Naive thymus-derived CD4-positive, alpha-beta T cell (primary cell): ENCODE measurements around the gene MSMO1. TPM values are rescaled to one million over a fixed set of nuclear protein-coding genes. Genes with fewer than 3 reads are reported as not detected.

Source experiments
- ATAC-seq: fragments of 150-1000 bp; cut with Tn5 transposase; 2 replicates; pipeline ENCODE4 v1.10.0; 2021; ENCODE audit warnings: mild to moderate bottlenecking, moderate library complexity
- CTCF ChIA-PET: fragments of 350-600 bp; sonication (Branson Sonifier 250); formaldehyde crosslinking; loops from one replicate; lab custom pipeline; 2021; ENCODE audit warnings: antibody characterized with exemption; lab: Charles Lee
- POLR2A ChIA-PET: fragments of 350-600 bp; sonication (Branson Sonifier 250); formaldehyde crosslinking; loops from one replicate; lab custom pipeline; 2021; ENCODE audit warnings: antibody characterized with exemption, inconsistent platforms; lab: Charles Lee
- DNase-seq, 9 donors: peaks; one replicate each; pipeline versions ENCODE4 v3.0.0 to v3.0.0-alpha.2; 2020 to 2022; ENCODE audit warnings: mixed read lengths in 1 of 9
- H3K27ac ChIP-seq: one replicate; pipeline ENCODE4 v1.7.0; 2013; ENCODE audit warnings: mild to moderate bottlenecking, low read depth, low read length, moderate library complexity
- H3K27me3 ChIP-seq, 2 donors: one replicate each; pipeline ENCODE4 v1.7.0; 2013; ENCODE audit warnings: low read length in 2 of 2, mild to moderate bottlenecking in 2 of 2, moderate library complexity in 2 of 2; ENCODE audit not compliant: control insufficient read depth in 2 of 2, insufficient read depth in 2 of 2
- H3K36me3 ChIP-seq, 3 experiments: 1 replicate in 2 of 3; 2 replicates in 1 of 3; pipeline ENCODE4 v1.7.0; 2013; ENCODE audit warnings: low read length in 3 of 3, mild to moderate bottlenecking in 3 of 3, moderate library complexity in 1 of 3; ENCODE audit not compliant: insufficient read depth in 3 of 3, control insufficient read depth in 2 of 3
- H3K4me1 ChIP-seq, 2 donors: one replicate each; pipeline ENCODE4 v1.7.0; 2013; ENCODE audit warnings: low read length in 2 of 2, mild to moderate bottlenecking in 2 of 2, moderate library complexity in 1 of 2; ENCODE audit not compliant: control insufficient read depth in 2 of 2, insufficient read depth in 2 of 2
- H3K4me3 ChIP-seq: 2 replicates; pipeline ENCODE4 v1.7.0; 2013; ENCODE audit warnings: mild to moderate bottlenecking, low read length
- H3K9me3 ChIP-seq, 3 experiments: 1 replicate in 2 of 3; 2 replicates in 1 of 3; pipeline ENCODE4 v1.7.0; 2013; ENCODE audit warnings: low read length in 3 of 3; ENCODE audit not compliant: control insufficient read depth in 2 of 3
- H3K27ac Mint-ChIP-seq, 9 donors: one replicate each; pipeline ENCODE4 v1.8.0; 2020 to 2022; ENCODE audit warnings: mixed read lengths in 9 of 9, mild to moderate bottlenecking in 8 of 9, moderate library complexity in 5 of 9, inconsistent platforms in 2 of 9
- H3K27me3 Mint-ChIP-seq, 5 donors: one replicate each; pipeline ENCODE4 v1.8.0; 2021 to 2022; ENCODE audit warnings: mixed read lengths in 5 of 5, mild to moderate bottlenecking in 1 of 5
- H3K36me3 Mint-ChIP-seq, 5 donors: one replicate each; pipeline ENCODE4 v1.8.0; 2020 to 2022; ENCODE audit warnings: mixed read lengths in 5 of 5, mild to moderate bottlenecking in 3 of 5, inconsistent platforms in 1 of 5
- H3K4me1 Mint-ChIP-seq, 7 donors: one replicate each; pipeline ENCODE4 v1.8.0; 2020 to 2022; ENCODE audit warnings: mixed read lengths in 7 of 7, mild to moderate bottlenecking in 3 of 7, inconsistent platforms in 1 of 7
- H3K4me3 Mint-ChIP-seq, 10 donors: one replicate each; pipeline ENCODE4 v1.8.0; 2020 to 2022; ENCODE audit warnings: mild to moderate bottlenecking in 10 of 10, mixed read lengths in 10 of 10, moderate library complexity in 6 of 10, inconsistent platforms in 2 of 10
- H3K9me3 Mint-ChIP-seq, 11 donors: one replicate each; pipeline ENCODE4 v1.8.0; 2020 to 2022; ENCODE audit warnings: mixed read lengths in 11 of 11, mild to moderate bottlenecking in 4 of 11, inconsistent platforms in 1 of 11, moderate library complexity in 1 of 11
- intact Hi-C, 2 donors: fragments of 100-400 bp; cut with micrococcal nuclease; formaldehyde crosslinking; loops; one replicate each; pipeline ENCODE4 v1.15.1; 2023
- polyA plus RNA-seq, 2 donors: library from polyadenylated mRNA; unstranded; fragments of 300-500 nt; fragmentation: Illumina TruSeq; gene quantifications; one replicate each; pipeline ENCODE4 v1.2.3, GENCODE V29; 2021
- total RNA-seq, 6 experiments: library from RNA in 5 of 6; stranded (reverse) in 5 of 6; gene quantifications; 1 replicate in 5 of 6; 2 replicates in 1 of 6; pipeline ENCODE4 v1.2.3 and lab custom pipeline; 2021 to 2026

Gene MSMO1
- total and polyA plus RNA-seq, 7 experiments from 2014 or later, result 9.6 to 37.9 (median 22.8) TPM

GRCh38 chr4:165360041-165360695 is 32.7 kb downstream of the MSMO1 start:
- DNase-seq (no peak), ATAC-seq (no peak)
- POLR2A ChIA-PET, result interaction anchor here (0.7 to 1.2 kb wide), 2 partner anchors 10 to 158 kb away, joined by 3 read pairs; no protein-coding TSS in a partner anchor
- H3K4me3 Mint-ChIP-seq, result no peak overlapping the region
- H3K27ac Mint-ChIP-seq, result no peak overlapping the region
- Histone ChIP-seq H3K4me3 (no peak overlapping the region), H3K27ac (no peak overlapping the region), H3K4me1 (no peaks in the 10 kb centered on the region), H3K36me3 (no peaks in the 10 kb centered on the region), H3K9me3 (no peaks in the 10 kb centered on the region), H3K27me3 (no peaks in the 10 kb centered on the region)
- intact Hi-C loops, result no loop called here
- H3K4me1 Mint-ChIP-seq, result peaks cover 0 to 3% (median 0%) of the 10 kb centered on the region in 7 donors
- H3K27me3 Mint-ChIP-seq, result peaks cover 19 to 44% (median 31%) of the 10 kb centered on the region in 5 donors
- CTCF ChIA-PET, result no interaction called here
- H3K36me3 Mint-ChIP-seq, result peaks cover 0 to 4% (median 0%) of the 10 kb centered on the region in 5 donors
- no peaks in the 10 kb centered on the region for H3K9me3 Mint-ChIP-seq

- Histone ChIP-seq H3K27me3 (no peaks in the 10 kb centered on the region), H3K27ac (no peak overlapping the region), H3K4me1 (no peaks in the 10 kb centered on the region), H3K9me3 (no peaks in the 10 kb centered on the region), H3K4me3 (no peak overlapping the region), H3K36me3 (no peaks in the 10 kb centered on the region)
- Mint-ChIP-seq H3K4me1 (peaks cover 0 to 3% (median 0%) of the 10 kb centered on the region in 7 donors), H3K27ac (no peak overlapping the region), H3K27me3 (peaks cover 14 to 38% (median 28%) of the 10 kb centered on the region in 5 donors), H3K4me3 (no peak overlapping the region), H3K36me3 (no peaks in the 10 kb centered on the region), H3K9me3 (no peaks in the 10 kb centered on the region)
- intact Hi-C loops, result no loop called here
- ATAC-seq, result no peak
- no peak for DNase-seq
- POLR2A ChIA-PET, result no interaction called here
- CTCF ChIA-PET, result no interaction called here
These were observed 33.7 kb downstream of the MSMO1 start for GRCh38 chr4:165360985-165361670.

- Histone ChIP-seq H3K27me3 (no peaks in the 10 kb centered on the region), H3K27ac (no peak overlapping the region), H3K9me3 (no peaks in the 10 kb centered on the region), H3K4me3 (no peak overlapping the region), H3K36me3 (no peaks in the 10 kb centered on the region), H3K4me1 (no peaks in the 10 kb centered on the region)
- peaks cover 14 to 36% (median 28%) of the 10 kb centered on the region in 5 donors for H3K27me3 Mint-ChIP-seq
- no peaks in the 10 kb centered on the region for H3K36me3 Mint-ChIP-seq
- no peak for DNase-seq
- no peak for ATAC-seq
- H3K9me3 Mint-ChIP-seq, result no peaks in the 10 kb centered on the region
- ChIA-PET POLR2A (no interaction called here), CTCF (no interaction called here)
- intact Hi-C loops, result no loop called here
- no peak overlapping the region for H3K4me3 Mint-ChIP-seq
- no peak overlapping the region for H3K27ac Mint-ChIP-seq
- H3K4me1 Mint-ChIP-seq, result peaks cover 0 to 3% (median 0%) of the 10 kb centered on the region in 7 donors
These were observed 34.3 kb downstream of the MSMO1 start for GRCh38 chr4:165361810-165362209.

GRCh38 chr4:165364452-165365080 is 37.1 kb downstream of the MSMO1 start:
- Mint-ChIP-seq H3K4me3 (no peak overlapping the region), H3K4me1 (peaks cover 0 to 3% (median 0%) of the 10 kb centered on the region in 7 donors), H3K9me3 (no peaks in the 10 kb centered on the region), H3K27ac (no peak overlapping the region), H3K36me3 (no peaks in the 10 kb centered on the region), H3K27me3 (peaks cover 14 to 28% (median 22%) of the 10 kb centered on the region in 5 donors)
- ChIA-PET POLR2A (no interaction called here), CTCF (no interaction called here)
- DNase-seq (no peak), ATAC-seq (no peak)
- H3K27me3 ChIP-seq, result no peaks in the 10 kb centered on the region
- intact Hi-C loops, result no loop called here
- H3K9me3 ChIP-seq, result no peaks in the 10 kb centered on the region
- H3K27ac ChIP-seq, result no peak overlapping the region
- H3K4me3 ChIP-seq, result no peak overlapping the region
- H3K36me3 ChIP-seq, result no peaks in the 10 kb centered on the region
- no peaks in the 10 kb centered on the region for H3K4me1 ChIP-seq

GRCh38 chr4:165367040-165367439 is 39.6 kb downstream of the MSMO1 start:
- no peaks in the 10 kb centered on the region for H3K4me1 ChIP-seq
- H3K9me3 Mint-ChIP-seq, result no peaks in the 10 kb centered on the region
- no peak for ATAC-seq

GRCh38 chr4:165368114-165368513 is 40.6 kb downstream of the MSMO1 start:
- H3K27me3 ChIP-seq, result no peaks in the 10 kb centered on the region
- H3K4me1 Mint-ChIP-seq, result no peaks in the 10 kb centered on the region
- no peaks in the 10 kb centered on the region for H3K4me1 ChIP-seq
- intact Hi-C loops, result no loop called here
- H3K36me3 ChIP-seq, result no peaks in the 10 kb centered on the region
- H3K36me3 Mint-ChIP-seq, result no peaks in the 10 kb centered on the region
- no peaks in the 10 kb centered on the region for H3K9me3 Mint-ChIP-seq
- H3K27me3 Mint-ChIP-seq, result peaks cover 0 to 18% (median 2%) of the 10 kb centered on the region in 5 donors
- no peak overlapping the region for H3K4me3 Mint-ChIP-seq
- ChIA-PET POLR2A (no interaction called here), CTCF (no interaction called here)
- H3K27ac ChIP-seq, result no peak overlapping the region
- no peak overlapping the region for H3K27ac Mint-ChIP-seq
- DNase-seq (no peak), ATAC-seq (no peak)
- H3K4me3 ChIP-seq, result no peak overlapping the region
- no peaks in the 10 kb centered on the region for H3K9me3 ChIP-seq

More at GRCh38 chr4:165367040-165367439, 39.6 kb downstream of the MSMO1 start:
- H3K36me3 Mint-ChIP-seq, result no peaks in the 10 kb centered on the region
- DNase-seq, result no peak
- no peak overlapping the region for H3K4me3 Mint-ChIP-seq
- CTCF ChIA-PET, result no interaction called here
- Histone ChIP-seq H3K27me3 (no peaks in the 10 kb centered on the region), H3K36me3 (no peaks in the 10 kb centered on the region), H3K4me3 (no peak overlapping the region), H3K9me3 (no peaks in the 10 kb centered on the region), H3K27ac (no peak overlapping the region)
- POLR2A ChIA-PET, result no interaction called here
- intact Hi-C loops, result no loop called here
- peaks cover 0 to 14% (median 6%) of the 10 kb centered on the region in 5 donors for H3K27me3 Mint-ChIP-seq
- H3K27ac Mint-ChIP-seq, result no peak overlapping the region
- peaks cover 0 to 3% (median 0%) of the 10 kb centered on the region in 7 donors for H3K4me1 Mint-ChIP-seq
